8988T (cell line): ENCODE measurements around the gene WWOX.

ENCODE experiments used
- DNase-seq: peaks from one replicate; pipeline ENCODE4 v3.0.0; 2011

Gene WWOX

DNA sequence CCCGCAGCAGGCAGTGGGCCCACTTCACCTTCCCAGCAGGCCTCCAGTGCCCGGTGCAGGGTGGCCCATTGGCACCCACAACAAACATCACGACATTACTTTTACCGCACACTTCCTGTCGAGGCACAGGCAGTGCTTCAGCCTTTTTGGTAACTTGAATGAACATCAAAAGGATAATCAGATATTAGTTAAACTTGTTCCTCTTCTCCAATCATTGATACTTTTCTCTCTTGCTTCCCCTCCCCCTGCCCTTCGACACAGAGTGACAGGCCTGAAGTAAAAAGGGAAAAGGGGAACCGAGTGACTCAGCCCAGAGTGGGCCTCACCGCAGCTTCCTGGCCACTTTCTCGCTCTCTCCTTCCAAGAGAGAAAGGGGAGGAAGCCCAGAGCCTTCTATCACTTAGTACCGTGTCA is 994.1 kb downstream of the WWOX start:
- DNase-seq = no peak

DNA sequence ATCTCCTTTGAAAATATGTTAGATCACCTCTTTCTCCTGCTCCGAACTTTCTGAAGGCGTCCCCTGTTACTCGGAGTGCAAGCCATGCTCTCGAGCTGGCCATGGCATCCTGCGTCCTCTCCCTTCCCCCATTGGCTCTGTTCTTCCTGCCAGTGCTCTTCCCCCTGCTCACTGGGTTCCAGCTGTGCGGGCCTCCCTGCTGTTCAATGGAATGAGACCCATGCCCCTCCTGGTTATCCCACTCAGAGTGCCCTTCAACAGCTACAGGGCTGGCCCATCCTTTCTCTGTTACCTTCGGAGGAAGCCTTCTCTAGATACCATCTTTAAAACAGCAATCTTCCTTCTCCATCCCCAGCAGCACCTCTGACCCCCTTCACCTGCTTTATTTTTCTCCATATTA is 996.8 kb downstream of the WWOX start:
- DNase-seq = no peak

DNA sequence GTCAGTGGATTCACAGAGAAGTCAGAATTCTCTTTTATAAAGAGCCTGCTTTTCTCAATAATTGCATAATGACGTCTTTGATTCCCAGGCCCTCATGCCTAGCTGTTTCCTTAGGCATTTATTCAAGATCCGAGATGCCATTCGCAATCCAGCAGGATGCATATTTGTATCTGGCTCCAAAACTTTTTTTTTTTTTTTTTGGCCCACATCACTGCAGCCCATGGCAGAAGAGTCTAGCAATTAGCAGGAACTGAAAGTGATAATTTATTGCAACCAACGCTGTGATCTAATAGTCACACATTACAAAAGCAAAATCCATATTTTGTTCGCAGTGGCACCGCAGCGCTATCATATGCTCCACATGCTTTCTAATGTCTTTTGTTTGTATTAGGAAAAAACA is 997.7 kb downstream of the WWOX start:
- DNase-seq = no peak

DNA sequence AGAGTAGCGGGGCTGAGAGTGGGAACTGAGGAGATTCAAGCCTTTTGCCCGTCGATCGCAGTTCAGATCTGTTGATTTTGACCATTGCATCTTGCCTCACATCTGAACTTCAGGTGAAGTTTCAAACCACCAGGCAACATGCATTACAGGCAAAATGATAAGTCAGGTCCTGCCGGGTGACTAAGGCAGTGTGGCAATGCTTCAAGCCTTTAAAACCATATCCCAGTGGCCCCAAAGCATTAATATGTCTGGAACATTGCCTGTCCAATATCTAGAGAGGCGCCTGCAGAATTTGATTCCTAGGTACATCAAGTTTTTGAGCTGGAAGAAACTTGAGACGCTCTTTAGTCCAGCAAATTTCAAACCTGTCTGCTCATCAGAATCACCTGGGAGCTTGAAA is 998.3 kb downstream of the WWOX start:
- DNase-seq = no peak

DNA sequence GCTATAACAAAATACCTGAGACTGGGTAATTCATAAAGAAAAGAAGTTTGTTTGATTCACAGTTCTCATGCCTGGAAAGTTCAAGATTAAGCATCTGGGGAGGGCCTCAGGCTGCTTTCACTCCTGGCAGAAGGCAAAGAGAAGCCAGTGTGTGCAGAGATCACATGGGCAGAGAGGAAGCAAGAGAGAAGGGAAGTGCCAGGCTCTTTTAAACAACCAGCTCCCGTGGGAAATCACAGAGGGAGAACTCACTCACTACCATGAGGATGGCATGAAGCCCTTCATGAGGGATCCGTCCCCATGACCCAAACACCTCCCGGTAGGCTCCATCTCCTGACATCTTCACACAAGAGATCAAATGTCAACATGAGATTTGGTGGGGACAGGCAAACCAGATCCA is 999.5 kb downstream of the WWOX start:
- no peak for DNase-seq

DNA sequence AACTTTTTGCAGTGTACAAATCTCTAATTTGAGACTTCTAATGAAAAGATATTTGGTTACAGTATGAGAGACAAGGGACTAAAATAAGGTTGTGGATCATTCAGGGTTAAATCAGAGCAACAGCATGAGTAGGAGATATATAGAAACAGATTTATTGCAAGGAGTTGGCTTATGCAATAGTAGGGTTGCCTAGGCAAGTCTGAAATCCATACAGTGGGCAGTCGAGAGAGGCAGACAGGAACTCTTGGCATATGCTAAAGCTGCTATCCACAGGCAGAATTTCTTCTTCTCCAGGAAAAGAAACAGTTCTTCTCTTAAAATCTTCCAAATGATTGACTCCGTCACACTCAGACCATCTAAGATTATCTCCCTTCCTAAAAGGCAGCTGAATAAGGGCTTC is 1000.3 kb downstream of the WWOX start:
- no peak for DNase-seq

DNA sequence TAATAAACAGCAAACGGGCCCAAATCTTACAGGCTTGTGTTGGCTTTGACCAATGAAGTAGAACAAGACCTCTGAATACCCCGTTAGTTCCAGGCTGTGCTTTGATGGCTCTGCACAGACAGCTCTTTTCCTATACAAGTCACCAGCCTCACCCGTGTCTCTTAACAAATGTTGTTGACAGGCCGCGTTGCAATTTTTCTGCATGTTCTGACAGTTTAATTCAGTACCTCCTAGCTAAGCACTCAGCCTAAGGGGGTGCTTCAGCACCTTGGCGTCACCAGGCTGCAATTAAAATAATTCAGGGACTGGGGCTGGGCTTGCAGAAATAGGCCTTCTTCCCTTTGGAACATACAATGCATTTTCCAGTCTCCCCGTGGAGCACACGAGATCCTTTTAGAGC is 1001.0 kb downstream of the WWOX start:
- no peak for DNase-seq

DNA sequence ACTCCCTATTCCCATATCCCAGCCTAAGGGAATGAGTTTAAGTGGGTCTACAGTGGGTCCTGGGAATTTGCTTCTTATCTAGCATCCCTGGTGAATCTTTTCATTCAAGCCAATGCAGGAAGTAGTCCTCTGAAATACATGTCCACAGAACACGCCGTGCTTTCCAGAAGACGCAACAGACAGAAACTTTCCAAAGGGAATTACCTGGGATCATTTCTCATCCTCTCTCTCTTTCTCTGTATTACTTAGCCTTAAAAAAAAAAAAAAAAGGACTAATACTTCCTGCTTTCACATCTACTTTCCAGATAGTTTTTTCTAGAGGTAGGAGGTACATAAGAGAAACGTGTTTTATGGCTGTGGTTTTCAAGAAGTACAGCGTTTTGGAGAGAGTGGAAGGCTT is 1002.0 kb downstream of the WWOX start:
- DNase-seq = no peak

DNA sequence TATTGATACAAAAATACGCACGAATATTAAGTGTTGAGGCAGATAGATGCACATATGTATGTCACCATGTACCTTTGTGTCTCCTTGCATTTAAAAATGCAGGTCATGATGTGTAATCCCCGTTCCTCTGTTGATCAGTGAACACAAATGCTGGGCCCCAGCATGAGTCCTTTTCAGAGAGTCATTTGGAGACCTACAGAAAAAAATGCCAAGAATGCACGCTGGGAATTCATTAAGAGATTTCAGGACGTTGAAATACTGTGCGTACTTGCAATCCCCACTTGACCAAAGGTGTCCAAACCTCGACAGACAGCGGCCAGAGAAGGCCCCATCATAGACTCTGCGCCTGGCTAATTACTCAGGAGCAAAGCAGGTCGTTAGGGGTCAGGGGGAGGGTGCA is 1005.1 kb downstream of the WWOX start:
- no peak for DNase-seq

DNA sequence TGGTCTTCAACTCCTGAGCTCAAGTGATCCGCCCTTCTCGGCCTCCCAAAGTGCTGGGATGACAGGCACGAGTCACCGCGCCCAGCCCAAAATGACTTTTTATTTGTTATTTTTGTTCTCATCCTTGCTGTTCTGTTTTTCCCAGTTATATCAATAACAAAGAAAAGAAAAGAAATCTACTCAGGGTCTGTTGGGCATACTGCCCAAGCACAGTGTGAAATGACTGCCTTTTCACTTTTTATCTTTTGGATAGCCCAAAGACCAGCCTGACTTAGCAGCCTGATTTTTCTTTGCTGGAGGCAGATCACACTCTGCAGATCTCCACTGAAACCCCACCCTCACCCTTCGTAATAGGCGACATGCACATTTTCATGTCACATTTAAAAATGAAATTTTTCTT is 1007.8 kb downstream of the WWOX start:
- DNase-seq = no peak

DNA sequence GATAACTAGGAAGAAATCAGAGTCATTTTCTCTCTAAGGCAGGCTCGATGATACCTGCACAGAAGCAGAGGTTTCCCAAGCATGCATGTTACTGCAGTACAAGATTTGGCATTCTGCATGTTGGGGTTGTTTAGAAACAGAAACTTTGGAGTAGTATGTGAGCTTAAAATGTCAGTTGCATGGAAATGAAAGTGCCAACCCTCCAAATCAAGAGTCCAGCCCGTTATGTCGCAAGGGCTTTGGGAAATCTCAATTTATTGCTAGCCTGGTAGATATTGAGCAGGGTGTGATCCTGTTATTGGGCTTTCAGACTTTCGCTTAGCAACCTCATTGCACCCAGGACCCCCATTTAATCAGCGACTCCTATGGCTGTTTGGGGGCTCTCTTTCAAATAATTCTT is 1010.3 kb downstream of the WWOX start:
- no peak for DNase-seq

DNA sequence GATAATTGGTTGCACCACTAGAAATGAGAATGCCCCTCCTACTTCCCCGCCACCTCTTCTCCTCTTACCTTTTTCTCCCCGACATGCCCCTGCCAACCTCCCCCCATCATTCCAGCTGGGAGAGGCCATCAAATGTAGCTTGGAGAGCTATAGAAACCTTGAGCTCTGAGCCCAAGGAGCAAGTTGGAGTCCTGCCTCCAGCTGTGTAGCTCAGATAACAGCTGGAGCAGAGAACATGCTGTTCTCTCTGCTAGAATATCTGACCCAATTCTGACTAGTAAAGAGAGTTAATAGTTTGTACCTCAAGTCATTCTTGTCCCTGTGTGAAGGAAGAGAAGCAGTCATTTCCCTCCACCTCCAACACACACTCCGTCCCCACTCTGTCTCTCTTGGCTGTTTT is 1010.8 kb downstream of the WWOX start:
- DNase-seq = no peak

DNA sequence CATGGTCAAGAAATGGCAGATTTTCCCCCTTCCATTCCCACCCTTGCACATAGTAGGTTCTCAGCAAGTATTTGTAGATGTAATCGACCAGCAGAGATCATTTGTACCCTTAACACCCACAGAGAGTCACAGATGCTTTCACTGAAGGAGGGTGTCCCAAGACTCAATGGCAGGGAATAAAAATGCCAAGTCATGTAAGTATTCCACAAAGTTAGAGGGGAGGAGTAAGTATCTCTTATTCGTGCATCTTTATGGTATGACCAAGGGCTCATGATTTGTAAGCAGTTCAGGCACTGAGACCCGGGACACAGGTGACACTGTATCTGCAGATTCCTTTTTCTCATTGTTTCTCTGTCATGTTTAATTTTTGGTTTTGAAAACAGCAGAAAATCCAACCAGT is 1011.5 kb downstream of the WWOX start:
- no peak for DNase-seq

DNA sequence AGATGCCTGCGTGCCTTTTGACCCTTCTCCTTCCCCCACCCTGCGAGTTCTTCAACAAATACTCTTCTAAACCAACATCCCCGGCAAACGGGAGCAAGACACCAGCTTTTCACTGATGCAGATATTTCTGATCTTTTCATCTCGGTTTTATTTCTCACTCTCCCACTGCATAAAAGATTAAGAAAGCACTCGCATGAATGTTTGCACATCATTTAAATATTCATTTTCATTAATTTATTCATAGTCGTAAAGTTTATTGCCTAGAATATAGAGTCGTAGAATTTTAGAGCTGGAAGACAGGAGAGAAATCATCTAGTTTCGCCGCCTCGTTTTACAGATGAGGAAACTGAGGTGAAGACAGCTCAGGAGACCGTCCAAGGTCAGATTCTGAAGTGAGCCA is 1013.0 kb downstream of the WWOX start:
- DNase-seq = no peak

DNA sequence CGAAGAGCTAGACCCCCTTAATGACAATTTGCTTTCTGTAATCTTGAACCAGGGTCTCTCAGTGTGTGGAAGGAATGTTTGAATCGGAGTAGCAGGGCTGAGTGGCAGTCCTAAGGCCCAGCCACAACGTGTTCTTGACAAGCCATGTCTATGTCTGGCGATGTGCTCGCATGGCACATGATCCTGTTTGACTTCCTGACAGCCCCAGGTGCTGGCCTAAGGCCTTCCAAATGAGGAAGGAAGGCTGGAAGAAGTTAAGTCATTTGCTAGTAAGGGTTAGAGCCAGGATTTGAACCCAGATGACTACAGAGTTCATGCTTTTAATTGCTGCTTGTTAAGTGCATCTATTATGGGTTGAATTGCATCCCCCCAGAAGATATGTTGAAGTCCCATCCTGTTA is 1014.4 kb downstream of the WWOX start:
- no peak for DNase-seq

DNA sequence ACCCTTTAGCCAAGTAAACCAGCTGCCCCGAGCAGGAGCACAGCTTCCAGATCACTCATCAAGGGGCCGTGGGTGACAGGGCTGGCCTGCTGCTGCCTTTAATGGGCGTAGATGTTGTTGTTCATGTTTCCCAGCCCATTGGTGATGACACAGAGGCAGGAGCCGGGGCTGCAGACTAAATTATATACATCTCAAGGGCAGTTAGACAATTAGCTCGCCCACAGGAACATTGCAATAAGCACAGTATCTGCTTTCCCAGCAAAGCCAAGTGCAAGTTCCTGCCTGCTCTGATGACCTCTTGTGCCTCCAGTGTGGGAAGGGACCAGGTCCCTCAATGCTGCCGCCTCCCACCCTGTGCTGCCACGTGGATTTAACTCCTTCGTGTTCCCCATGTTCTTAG is 1015.3 kb downstream of the WWOX start:
- no peak for DNase-seq

DNA sequence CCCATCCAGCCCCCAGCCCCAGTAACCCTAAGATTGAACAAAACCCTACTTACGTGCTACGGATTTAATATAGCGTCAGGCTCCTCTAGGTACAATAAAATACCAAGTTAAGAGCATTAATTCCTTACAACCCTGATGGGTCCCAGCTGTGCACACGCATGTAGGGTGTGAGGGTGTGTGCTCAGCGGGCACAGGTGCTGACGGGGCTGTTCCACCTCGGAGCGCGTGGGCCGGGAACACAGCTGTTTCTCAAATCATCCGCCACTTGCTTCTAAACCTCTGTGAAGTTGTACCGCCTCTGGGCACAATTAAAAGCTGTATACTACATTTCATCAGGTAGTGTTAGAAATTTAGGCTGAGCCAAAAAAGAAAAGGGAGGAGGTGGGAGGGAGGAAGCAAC is 1022.5 kb downstream of the WWOX start:
- DNase-seq = no peak

DNA sequence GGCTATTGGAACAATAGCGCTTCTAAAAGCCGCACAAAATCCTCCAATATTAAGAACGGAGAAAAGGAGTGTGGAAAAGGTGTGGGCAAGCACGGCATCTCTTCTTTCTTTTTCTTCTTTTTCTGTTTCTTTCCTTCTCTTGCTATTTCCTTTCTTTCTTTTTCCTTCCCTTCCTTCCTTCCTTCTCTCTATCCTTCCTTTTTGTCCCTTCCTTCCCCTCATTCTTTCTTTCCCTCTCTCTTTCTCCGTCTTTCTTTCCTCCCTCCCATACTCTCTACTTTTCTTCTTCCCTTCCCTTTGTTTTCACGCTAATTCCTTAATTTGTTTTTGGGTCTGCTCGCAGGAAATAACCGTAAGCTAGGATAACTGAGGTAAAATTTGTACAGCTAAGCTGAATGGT is 1022.9 kb downstream of the WWOX start:
- DNase-seq = no peak

DNA sequence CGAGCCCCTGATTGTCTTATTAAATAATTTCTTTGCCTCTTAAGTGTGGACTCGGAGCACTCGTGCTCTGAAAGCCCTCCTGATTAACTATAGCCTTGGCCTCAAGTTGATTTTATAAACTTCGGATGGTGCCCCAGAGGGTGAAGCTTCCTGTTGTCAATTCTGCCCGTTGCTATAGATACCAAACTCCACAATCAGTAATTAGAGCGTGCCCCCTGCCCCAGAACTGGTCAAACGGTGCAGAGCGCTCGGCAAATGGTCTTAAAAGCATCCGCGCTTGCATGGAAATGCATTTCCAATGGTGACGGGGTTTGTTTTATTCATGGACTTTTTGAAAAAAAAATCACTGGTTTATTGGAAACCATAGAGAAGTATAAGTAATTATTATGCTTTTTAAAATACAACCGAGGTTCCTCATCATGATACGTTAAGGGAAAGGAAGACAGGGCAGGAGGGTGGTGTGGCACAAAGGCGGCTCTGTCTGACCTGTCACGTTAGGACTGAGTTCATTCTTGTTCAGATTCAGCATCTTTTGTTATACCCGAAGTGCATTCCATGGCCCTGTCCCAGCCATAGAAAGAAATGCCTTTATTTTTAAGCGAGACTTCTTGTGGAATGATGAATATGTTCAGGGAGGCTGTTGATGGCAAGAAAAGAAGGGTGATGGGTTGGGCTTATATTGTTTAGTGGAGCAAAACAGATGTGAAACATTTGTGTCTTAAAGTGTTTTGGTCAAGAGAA is 1024.7 kb downstream of the WWOX start:
- DNase-seq = no peak

DNA sequence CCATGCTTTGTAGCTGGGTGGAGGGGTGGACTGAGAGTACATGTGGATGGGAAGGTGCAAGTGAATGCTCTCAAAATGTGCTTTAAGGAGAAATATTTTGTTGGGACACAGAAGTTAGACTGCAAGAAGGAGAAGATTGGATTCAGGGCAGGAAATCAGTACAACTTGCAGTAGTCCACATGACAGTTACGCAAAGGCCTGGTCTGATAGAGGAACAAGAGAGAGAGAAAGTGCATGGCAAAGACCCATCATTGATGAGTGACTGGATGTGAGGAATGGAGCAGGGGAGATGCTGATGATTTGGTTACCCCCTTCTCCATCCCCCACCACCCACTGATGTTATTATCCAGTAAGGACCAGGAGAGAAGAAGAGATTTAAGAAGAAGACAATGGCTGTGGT is 1028.3 kb downstream of the WWOX start:
- DNase-seq = no peak

DNA sequence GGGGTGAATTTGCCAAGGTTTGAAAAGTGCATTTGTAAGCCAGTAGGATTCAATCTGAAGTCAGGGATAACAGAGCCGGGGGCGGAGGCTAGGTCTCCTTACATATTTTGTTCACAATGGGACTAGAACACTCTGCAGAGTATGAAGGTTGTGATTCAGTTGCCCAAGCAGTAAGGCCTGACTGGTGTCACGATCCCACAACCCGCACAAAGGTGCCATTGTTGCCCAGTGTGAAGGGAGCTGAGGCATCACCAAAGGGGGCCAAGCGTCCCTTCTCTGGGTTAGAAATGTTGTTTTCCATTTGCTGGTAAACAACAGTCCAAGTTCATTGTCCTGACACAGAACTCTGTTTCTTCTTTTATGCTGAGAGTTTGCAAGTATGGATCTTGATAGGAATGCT is 1029.3 kb downstream of the WWOX start:
- no peak for DNase-seq

DNA sequence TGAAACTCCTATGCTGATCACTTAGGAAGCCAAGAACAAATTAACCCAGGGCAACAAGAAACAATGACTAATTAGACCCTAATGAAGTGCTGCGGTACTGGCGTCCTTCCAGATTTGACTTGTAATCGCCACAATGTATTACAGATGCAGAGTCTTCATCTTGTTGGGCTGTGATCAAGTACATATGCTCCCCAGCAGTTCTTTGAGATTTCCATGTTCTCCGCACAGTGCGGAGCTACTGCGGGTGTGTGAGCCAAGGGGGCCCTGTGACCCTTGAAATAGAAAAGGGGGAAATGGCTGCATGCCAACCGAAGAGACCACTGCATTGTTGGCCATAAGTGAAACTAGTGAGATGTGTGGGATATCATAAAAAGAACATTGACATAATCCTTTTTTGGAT is 1031.2 kb downstream of the WWOX start:
- DNase-seq = no peak

DNA sequence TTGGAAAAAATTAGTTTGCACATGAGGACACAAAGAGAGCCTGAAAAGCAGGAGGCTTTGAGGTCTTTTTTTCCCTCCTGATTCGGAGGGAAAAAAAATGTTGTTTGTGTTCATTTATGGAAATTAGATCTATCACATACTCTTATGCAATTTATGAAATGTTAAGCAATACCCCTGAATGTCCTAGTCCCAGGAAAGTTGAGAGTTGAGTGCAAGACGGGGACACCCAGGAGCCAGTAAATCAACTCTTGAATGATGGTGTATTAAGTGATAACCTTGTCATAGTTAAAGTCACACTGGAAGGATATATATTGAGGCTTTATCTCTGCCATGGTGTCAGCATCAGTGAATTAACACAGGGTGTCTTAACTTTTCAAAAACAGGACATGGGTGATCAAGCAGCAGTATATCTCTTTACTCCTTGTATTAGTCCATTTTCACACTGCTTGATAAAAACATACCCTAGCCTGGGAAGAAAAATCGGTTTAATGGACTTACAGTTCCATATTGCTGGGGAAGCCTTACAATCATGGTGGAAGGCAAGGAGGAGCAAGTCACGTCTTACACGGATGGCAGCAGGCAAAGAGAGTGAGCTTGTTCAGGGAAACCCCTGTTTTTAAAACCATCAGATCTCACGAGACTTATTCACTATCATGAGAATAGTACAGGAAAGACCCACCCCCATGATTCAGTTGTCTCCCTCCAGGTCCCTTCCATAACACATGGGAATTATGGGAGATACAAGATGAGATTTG is 1032.0 kb downstream of the WWOX start:
- DNase-seq = no peak

DNA sequence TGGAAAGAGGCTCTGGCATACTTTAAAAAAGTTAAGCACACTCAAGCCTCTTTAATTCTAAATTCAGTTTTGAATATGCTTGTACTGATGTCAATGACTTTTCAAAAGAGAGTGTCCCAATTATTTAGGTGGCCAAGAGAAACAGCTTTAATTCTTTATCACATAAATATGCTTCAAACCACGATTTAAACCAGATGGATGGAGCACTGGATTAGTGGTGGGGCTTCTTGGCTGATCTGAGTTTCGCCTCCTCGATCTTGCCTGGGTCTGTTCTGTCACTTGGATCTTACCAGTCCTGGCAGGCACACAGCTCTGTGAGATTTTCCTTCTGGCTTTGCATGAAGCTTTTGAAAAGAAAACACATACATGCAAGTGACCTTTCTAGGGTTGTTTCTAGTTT is 1033.2 kb downstream of the WWOX start:
- no peak for DNase-seq

DNA sequence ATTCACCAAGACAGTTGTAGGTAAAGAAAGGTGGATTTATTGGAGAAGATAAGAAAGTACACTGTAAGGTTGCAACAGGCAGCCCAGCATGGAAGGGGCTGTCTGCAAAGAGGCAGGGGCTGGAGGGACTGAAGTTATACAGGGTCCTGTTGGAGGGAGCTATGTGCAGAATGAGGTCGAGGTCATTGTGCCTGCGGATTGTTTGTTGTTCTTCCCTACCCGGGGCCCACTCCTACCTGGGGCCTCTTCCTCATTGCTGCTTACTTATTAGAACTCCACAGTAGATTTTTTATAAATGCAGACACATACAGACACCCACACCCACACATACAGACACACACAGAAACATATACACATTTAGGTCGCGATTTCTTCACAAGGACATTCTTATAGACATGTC is 1034.8 kb downstream of the WWOX start:
- DNase-seq = no peak
